ENCODE data around the gene NCL. TPM values are rescaled to one million over a fixed set of nuclear protein-coding genes. Genes with fewer than 3 reads are reported as not detected.
A peak's percentile ranks its signal among the peaks of the same experiment; 100 is the strongest.

The NCL gene
- total and polyA plus RNA-seq, 2 of the 4 experiments (the other 2 are of a cell fraction) = 267 to 289 TPM

DNA sequence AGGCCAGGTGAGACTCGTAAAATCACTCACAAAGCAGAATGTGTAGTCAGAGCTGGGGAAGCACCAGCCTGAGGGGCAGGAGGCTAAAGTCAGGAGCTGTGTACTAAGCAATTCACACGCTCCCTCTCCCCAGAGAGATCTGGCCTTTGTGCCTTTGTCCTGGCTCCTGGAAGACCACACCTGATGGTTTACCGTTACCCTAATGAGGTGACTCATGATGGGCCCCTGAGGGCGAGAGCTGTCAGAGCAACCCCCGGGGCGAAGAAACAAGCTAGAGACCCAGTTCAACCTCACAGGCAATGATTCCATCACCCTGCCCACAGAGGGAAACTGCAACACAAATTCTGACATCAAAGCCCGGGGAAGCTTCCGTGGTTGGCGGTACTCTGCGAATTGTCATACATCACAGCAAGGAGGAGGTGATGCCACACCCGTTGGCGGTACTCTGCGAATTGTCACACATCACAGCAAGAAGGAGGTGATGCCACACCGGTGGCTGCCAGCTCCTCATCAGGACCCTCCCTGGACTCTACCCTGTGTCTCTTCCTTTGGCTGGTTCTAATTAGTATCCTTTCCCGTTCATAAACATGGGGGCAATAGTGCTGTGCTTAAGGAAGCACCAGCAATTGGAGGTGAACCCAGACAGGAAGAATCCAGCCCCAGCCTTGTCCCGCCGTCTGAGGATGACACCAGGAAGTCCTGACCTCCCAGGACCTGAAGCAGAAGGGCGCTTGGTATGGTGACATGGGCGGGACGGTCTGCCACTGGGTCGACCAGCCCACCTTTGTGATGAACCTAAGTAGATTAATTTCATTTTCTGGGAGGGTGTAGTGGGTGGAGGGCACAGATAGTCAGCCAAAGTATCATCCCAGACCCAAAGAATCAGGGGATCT is 38.2 kb downstream of the NCL start:
- ChIA-PET CTCF (no interaction called here), POLR2A (ENCODE audit: unreplicated experiment) (no interaction called here)
- H4K5ac ChIP-seq (ENCODE audit: low read depth, low read length) = no peak overlapping the region
- in situ Hi-C loops (cut with MboI; ENCODE audit: low sequenced_read_pairs) (no loop called here), intact Hi-C loops (cut with micrococcal nuclease) (no loop called here), dilution Hi-C loops (cut with HindIII; ENCODE audit: low sequenced_read_pairs, unreplicated experiment) (no loop called here)
- 63% methylated on average over 11 of the region's 21 CpGs; no CpG with 5 or more reads in 1 of the 2 experiments for WGBS, 2 experiments (ENCODE audit: extremely low coverage in 2 of 2, insufficient read length in 1 of 2)
- no peak overlapping the region for H3K18ac ChIP-seq (ENCODE audit: low read depth, low read length)
- H3K23ac ChIP-seq (ENCODE audit: low read depth, low read length) = no peak overlapping the region
- H4K8ac ChIP-seq (ENCODE audit: low read depth in 2 of 2, low read length in 2 of 2) = no peak overlapping the region
- no peaks in the 10 kb centered on the region for H3K36me3 ChIP-seq (ENCODE audit: control insufficient read depth, insufficient read depth, low read length)
- H2BK20ac ChIP-seq (ENCODE audit: low read depth, low read length) = no peak overlapping the region
- TF ChIP-seq, protein P1, sequence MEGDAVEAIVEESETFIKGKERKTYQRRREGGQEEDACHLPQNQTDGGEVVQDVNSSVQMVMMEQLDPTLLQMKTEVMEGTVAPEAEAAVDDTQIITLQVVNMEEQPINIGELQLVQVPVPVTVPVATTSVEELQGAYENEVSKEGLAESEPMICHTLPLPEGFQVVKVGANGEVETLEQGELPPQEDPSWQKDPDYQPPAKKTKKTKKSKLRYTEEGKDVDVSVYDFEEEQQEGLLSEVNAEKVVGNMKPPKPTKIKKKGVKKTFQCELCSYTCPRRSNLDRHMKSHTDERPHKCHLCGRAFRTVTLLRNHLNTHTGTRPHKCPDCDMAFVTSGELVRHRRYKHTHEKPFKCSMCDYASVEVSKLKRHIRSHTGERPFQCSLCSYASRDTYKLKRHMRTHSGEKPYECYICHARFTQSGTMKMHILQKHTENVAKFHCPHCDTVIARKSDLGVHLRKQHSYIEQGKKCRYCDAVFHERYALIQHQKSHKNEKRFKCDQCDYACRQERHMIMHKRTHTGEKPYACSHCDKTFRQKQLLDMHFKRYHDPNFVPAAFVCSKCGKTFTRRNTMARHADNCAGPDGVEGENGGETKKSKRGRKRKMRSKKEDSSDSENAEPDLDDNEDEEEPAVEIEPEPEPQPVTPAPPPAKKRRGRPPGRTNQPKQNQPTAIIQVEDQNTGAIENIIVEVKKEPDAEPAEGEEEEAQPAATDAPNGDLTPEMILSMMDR (conservative IDR thresholded peaks at IDR 0.05; ENCODE audit: low read depth, low read length) = no peak
- TF ChIP-seq MAFK (IDR thresholded peaks at IDR 0.05; ENCODE audit: low read depth, low read length) = no peak
- no peak for TF ChIP-seq SMC3 (IDR thresholded peaks at IDR 0.05; ENCODE audit: low read depth, low read length)
- TF ChIP-seq CHD1 (IDR thresholded peaks at IDR 0.05; ENCODE audit: low read depth, low read length) = no peak
- TF ChIP-seq NFE2L2 (IDR thresholded peaks at IDR 0.05; ENCODE audit: low read depth, low read length) = no peak
- no peak for TF ChIP-seq RCOR1 (IDR thresholded peaks at IDR 0.05; ENCODE audit: insufficient replicate concordance, low read length)
- no peak for TF ChIP-seq BHLHE40 (IDR thresholded peaks at IDR 0.05; ENCODE audit: low read depth, low read length)
- no peak overlapping the region for H3K4me2 ChIP-seq (ENCODE audit: low read depth, low read length)
- H2BK15ac ChIP-seq (ENCODE audit: low read depth, low read length) = no peak overlapping the region
- H4K20me1 ChIP-seq (ENCODE audit: insufficient read depth, low read length) = no peaks in the 10 kb centered on the region
- no peak overlapping the region for H3K14ac ChIP-seq (replicated peaks; ENCODE audit: low read depth, low read length)
- no peak overlapping the region for H3K4me3 ChIP-seq (ENCODE audit: insufficient read depth, low read depth, low read length)
- H3K9me1 ChIP-seq (ENCODE audit: insufficient read depth, low read length) = no peaks in the 10 kb centered on the region; the same call in 1 of the 2 replicates
- H3K27ac ChIP-seq (ENCODE audit: insufficient read depth, low read length) = no peak overlapping the region
- H2AK5ac ChIP-seq (ENCODE audit: low read depth, low read length) = no peak overlapping the region
- no TSS peak for BruUV-seq (replicated peaks)
- no peak overlapping the region for H3K4ac ChIP-seq (ENCODE audit: low read depth, low read length)
- DNase-seq (no peak), ATAC-seq (ENCODE audit: low read depth) (no peak)
- no peak overlapping the region for H2BK5ac ChIP-seq (ENCODE audit: low read depth, low read length, poor library complexity, severe bottlenecking)
- peaks cover 7% of the 10 kb centered on the region for H3K27me3 ChIP-seq (ENCODE audit: control insufficient read depth, insufficient read depth, low read length)
- no peak overlapping the region for H4K91ac ChIP-seq (ENCODE audit: insufficient read depth, low read depth, low read length)
- H3K9me3 ChIP-seq (ENCODE audit: control insufficient read depth, insufficient read depth, low read length) = peaks cover under 1% of the 10 kb centered on the region; the same call in 1 of the 2 replicates
- H3K56ac ChIP-seq (ENCODE audit: extremely low read depth, insufficient read depth, low read length) = no peak overlapping the region
- H2AFZ ChIP-seq (replicated peaks; ENCODE audit: low read length, poor library complexity) = peak overlapping the region; percentile 19
- H3K9ac ChIP-seq (ENCODE audit: low read depth, low read length) = no peak overlapping the region
- no peaks in the 10 kb centered on the region for H3K79me1 ChIP-seq (ENCODE audit: low read depth in 1 of 2, low read length in 2 of 2)
- peak overlapping the region; percentile 16 for H2AK9ac ChIP-seq (replicated peaks; ENCODE audit: low read depth, low read length, poor library complexity)
- no peak overlapping the region for H2BK120ac ChIP-seq (ENCODE audit: low read depth, low read length)
- no peaks in the 10 kb centered on the region for H3K4me1 ChIP-seq (ENCODE audit: control insufficient read depth, insufficient read depth, low read length)
